ENCODE results near the gene FNBP1L.

DNA sequence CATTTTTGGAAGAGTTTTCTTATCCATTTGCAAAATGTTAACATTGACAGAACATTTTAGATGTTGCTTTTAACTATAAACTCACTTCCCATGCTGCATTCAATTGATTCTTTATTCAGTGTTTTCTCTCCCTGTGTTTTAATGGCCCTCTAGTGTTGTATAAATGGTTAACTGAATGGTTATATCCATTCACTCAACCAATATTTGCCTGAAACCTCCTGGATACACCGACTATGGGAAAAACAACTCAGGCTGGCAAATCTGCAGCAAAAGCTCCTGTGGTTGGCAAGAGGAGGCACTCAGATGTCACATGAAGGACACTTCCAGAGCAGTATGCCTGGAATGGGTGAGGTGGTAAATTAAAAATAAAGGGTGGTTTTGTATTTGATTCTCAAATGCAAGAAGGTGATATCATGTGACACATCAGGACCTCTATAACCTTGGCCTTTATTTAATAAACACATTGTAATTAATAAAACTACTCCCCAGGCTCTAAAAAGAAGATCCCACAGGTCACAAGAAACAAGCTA lies 126.1 kb downstream of the FNBP1L start:
- TF ChIP-seq, protein P1, sequence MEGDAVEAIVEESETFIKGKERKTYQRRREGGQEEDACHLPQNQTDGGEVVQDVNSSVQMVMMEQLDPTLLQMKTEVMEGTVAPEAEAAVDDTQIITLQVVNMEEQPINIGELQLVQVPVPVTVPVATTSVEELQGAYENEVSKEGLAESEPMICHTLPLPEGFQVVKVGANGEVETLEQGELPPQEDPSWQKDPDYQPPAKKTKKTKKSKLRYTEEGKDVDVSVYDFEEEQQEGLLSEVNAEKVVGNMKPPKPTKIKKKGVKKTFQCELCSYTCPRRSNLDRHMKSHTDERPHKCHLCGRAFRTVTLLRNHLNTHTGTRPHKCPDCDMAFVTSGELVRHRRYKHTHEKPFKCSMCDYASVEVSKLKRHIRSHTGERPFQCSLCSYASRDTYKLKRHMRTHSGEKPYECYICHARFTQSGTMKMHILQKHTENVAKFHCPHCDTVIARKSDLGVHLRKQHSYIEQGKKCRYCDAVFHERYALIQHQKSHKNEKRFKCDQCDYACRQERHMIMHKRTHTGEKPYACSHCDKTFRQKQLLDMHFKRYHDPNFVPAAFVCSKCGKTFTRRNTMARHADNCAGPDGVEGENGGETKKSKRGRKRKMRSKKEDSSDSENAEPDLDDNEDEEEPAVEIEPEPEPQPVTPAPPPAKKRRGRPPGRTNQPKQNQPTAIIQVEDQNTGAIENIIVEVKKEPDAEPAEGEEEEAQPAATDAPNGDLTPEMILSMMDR (IDR thresholded peaks at IDR 0.05): no peak
- no peak for TF ChIP-seq EZH2 (IDR thresholded peaks at IDR 0.05; ENCODE audit: borderline replicate concordance, insufficient read depth, low read depth, low read length, poor library complexity, severe bottlenecking)
